ENCODE results near the gene OSBPL9.

- TF ChIP-seq EZH2 (IDR thresholded peaks at IDR 0.05; ENCODE audit: borderline replicate concordance, control insufficient read depth, low read depth, low read length) (no peak), ASH2L (IDR thresholded peaks at IDR 0.05; ENCODE audit: borderline replicate concordance, low read depth) (no peak), CBFB (IDR thresholded peaks at IDR 0.05; ENCODE audit: low read depth) (peak; percentile 31; the same call in 1 of the 2 replicates), GABPA (IDR thresholded peaks at IDR 0.05; ENCODE audit: low read depth) (no peak), CHD2 (IDR thresholded peaks at IDR 0.05; ENCODE audit: borderline replicate concordance, low read depth, low read length) (no peak), ZNF274 (IDR thresholded peaks at IDR 0.05; ENCODE audit: insufficient read depth, insufficient read length) (no peak), NR2C2 (IDR thresholded peaks at IDR 0.05; ENCODE audit: borderline replicate concordance, control insufficient read depth, insufficient read length, low read depth) (no peak), CREB1 (IDR thresholded peaks at IDR 0.05; ENCODE audit: low read depth) (no peak), ESRRA (IDR thresholded peaks at IDR 0.05; ENCODE audit: low read length) (no peak), REST (IDR thresholded peaks at IDR 0.05; ENCODE audit: low read depth, low read length) (no peak)
- TF ChIP-seq, protein P1, sequence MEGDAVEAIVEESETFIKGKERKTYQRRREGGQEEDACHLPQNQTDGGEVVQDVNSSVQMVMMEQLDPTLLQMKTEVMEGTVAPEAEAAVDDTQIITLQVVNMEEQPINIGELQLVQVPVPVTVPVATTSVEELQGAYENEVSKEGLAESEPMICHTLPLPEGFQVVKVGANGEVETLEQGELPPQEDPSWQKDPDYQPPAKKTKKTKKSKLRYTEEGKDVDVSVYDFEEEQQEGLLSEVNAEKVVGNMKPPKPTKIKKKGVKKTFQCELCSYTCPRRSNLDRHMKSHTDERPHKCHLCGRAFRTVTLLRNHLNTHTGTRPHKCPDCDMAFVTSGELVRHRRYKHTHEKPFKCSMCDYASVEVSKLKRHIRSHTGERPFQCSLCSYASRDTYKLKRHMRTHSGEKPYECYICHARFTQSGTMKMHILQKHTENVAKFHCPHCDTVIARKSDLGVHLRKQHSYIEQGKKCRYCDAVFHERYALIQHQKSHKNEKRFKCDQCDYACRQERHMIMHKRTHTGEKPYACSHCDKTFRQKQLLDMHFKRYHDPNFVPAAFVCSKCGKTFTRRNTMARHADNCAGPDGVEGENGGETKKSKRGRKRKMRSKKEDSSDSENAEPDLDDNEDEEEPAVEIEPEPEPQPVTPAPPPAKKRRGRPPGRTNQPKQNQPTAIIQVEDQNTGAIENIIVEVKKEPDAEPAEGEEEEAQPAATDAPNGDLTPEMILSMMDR (IDR thresholded peaks at IDR 0.05 in 2 of 3, conservative IDR thresholded peaks at IDR 0.05 in 1 of 3; ENCODE audit: control insufficient read depth in 2 of 3, extremely low read depth in 1 of 3, insufficient read depth in 1 of 3, low read depth in 3 of 3, low read length in 3 of 3), result no peak
Observed at GRCh38 chr1:51729824-51730301, 113.0 kb downstream of the OSBPL9 start.
